Hepatocyte (in vitro differentiated cells): ENCODE results near the gene NR5A1.

ENCODE experiments used
- EZH2 ChIP-seq: fragments of 200-600 bp; sonication (generic); IDR thresholded peaks from 2 replicates; pipeline ENCODE4 v1.6.1; 2016; ENCODE audit warnings: antibody characterized with exemption, mild to moderate bottlenecking, borderline replicate concordance
- EZH2phosphoT487 ChIP-seq: fragments of 200-600 bp; sonication (generic); IDR thresholded peaks from one replicate; pipeline ENCODE4 v1.6.1; 2018; ENCODE audit warnings: antibody characterized with exemption, mild to moderate bottlenecking, low read depth, moderate library complexity; ENCODE audit not compliant: unreplicated experiment, severe bottlenecking
- TF ChIP-seq, protein P1 (sequence below): fragments of 200-600 bp; sonication (generic); IDR thresholded peaks from 2 replicates; pipeline ENCODE4 v1.5.1; 2016; ENCODE audit warnings: antibody characterized with exemption, mild to moderate bottlenecking; ENCODE audit not compliant: poor library complexity

GRCh38 chr9:124456341-124457078 lies 50.7 kb downstream of the NR5A1 start:
- TF ChIP-seq, protein P1, sequence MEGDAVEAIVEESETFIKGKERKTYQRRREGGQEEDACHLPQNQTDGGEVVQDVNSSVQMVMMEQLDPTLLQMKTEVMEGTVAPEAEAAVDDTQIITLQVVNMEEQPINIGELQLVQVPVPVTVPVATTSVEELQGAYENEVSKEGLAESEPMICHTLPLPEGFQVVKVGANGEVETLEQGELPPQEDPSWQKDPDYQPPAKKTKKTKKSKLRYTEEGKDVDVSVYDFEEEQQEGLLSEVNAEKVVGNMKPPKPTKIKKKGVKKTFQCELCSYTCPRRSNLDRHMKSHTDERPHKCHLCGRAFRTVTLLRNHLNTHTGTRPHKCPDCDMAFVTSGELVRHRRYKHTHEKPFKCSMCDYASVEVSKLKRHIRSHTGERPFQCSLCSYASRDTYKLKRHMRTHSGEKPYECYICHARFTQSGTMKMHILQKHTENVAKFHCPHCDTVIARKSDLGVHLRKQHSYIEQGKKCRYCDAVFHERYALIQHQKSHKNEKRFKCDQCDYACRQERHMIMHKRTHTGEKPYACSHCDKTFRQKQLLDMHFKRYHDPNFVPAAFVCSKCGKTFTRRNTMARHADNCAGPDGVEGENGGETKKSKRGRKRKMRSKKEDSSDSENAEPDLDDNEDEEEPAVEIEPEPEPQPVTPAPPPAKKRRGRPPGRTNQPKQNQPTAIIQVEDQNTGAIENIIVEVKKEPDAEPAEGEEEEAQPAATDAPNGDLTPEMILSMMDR: no peak
- TF ChIP-seq EZH2: no peak
- TF ChIP-seq EZH2phosphoT487: no peak
